DND-41 (cell line): Measurements from ENCODE around the gene HDAC10.

Experiments used
- ATAC-seq: fragments of 200-7000 bp; cut with Tn5 transposase; 3 replicates; pipeline ENCODE4 v1.9.1; 2021; ENCODE audit warnings: low read depth; ENCODE audit not compliant: insufficient read depth
- DNase-seq: peaks from one replicate; pipeline ENCODE4 v3.0.0-alpha.2; 2020
- H2AFZ ChIP-seq: 2 replicates; pipeline ENCODE4 v1.6.0; 2012; ENCODE audit warnings: low read depth, low read length
- H3K27ac ChIP-seq: 2 replicates; pipeline ENCODE4 v1.5.1; 2012; ENCODE audit warnings: low read length, inconsistent platforms
- H3K27me3 ChIP-seq: fragments of 200-600 bp; sonication (generic); 2 replicates; pipeline ENCODE4 v1.6.0; 2012; ENCODE audit warnings: low read length, mild to moderate bottlenecking, inconsistent platforms; ENCODE audit not compliant: insufficient read depth, poor library complexity
- H3K36me3 ChIP-seq: 2 replicates; pipeline ENCODE4 v1.5.1; 2012; ENCODE audit warnings: low read length, inconsistent platforms; ENCODE audit not compliant: insufficient read depth
- H3K4me1 ChIP-seq: 2 replicates; pipeline ENCODE4 v1.5.1; 2012; ENCODE audit warnings: mild to moderate bottlenecking, low read length; ENCODE audit not compliant: insufficient read depth
- H3K4me2 ChIP-seq: 2 replicates; pipeline ENCODE4 v1.6.0; 2012; ENCODE audit warnings: mild to moderate bottlenecking, moderate library complexity, low read length, inconsistent platforms; ENCODE audit not compliant: insufficient read depth
- H3K4me3 ChIP-seq, 2 experiments: fragments of 200-600 bp in 1 of 2; shearing (Covaris generic) in 1 of 2; 2 replicates each; pipeline ENCODE4 v1.5.1; 2012 to 2016; ENCODE audit warnings: inconsistent platforms in 2 of 2, low read length in 2 of 2, mild to moderate bottlenecking in 2 of 2, low read depth in 1 of 2, moderate library complexity in 1 of 2
- H3K79me2 ChIP-seq: 2 replicates; pipeline ENCODE4 v1.6.0; 2012; ENCODE audit warnings: low read length, inconsistent platforms; ENCODE audit not compliant: insufficient read depth
- H3K9ac ChIP-seq: 2 replicates; pipeline ENCODE4 v1.6.0; 2012; ENCODE audit warnings: low read depth, mild to moderate bottlenecking, inconsistent platforms, low read length, moderate library complexity
- H3K9me3 ChIP-seq: 2 replicates; pipeline ENCODE4 v1.5.1; 2012; ENCODE audit warnings: low read length, moderate library complexity, mild to moderate bottlenecking, inconsistent platforms; ENCODE audit not compliant: insufficient read depth, severe bottlenecking
- H4K20me1 ChIP-seq: 2 replicates; pipeline ENCODE4 v1.6.0; 2012; ENCODE audit warnings: low read length; ENCODE audit not compliant: insufficient read depth
- CTCF ChIP-seq: IDR thresholded peaks from 2 replicates; pipeline ENCODE4 v1.5.1; 2012; ENCODE audit warnings: borderline replicate concordance, low read length, moderate library complexity, mild to moderate bottlenecking; ENCODE audit not compliant: poor library complexity, severe bottlenecking; ENCODE audit errors: extremely low read depth
- EZH2 ChIP-seq: IDR thresholded peaks from 3 replicates; pipeline ENCODE4 v1.6.1; 2012; ENCODE audit warnings: borderline replicate concordance, low read depth, mild to moderate bottlenecking, moderate library complexity, low read length, inconsistent platforms; ENCODE audit not compliant: severe bottlenecking

The HDAC10 gene

GRCh38 chr22:50199251-50199721 is 51.8 kb downstream of the HDAC10 start:
- Histone ChIP-seq H3K4me2 (peak overlapping the region; percentile 98), H3K27ac (peak overlapping the region; percentile 68; the same call in 1 of the 2 replicates), H4K20me1 (peaks cover 50% of the 10 kb centered on the region)

DNA sequence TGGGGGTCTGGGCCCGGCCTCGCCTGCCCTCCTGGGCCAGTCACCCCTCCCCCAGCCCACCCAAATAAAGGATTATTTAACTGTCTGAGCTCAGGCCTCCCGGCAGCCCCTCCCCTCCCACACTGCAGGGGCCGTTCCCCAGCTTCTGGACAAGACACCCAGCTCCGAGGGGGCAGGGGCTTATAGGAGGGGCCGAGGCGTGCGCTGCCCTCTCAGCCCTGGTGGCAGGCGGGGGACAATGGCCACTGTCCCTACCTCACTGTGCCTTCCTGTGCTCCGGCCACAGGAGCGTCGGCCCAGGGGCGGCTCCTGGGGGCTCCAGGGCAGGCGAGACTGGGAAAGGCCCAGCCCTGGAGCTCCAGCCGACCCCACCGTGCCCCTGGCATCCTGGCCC is 52.4 kb downstream of the HDAC10 start:
- H3K27ac ChIP-seq, result no peak overlapping the region
- no peak overlapping the region for H2AFZ ChIP-seq
- peaks cover 57% of the 10 kb centered on the region for H4K20me1 ChIP-seq
- H3K9me3 ChIP-seq, result no peaks in the 10 kb centered on the region
- TF ChIP-seq CTCF (no peak), EZH2 (no peak)
- H3K36me3 ChIP-seq, result peaks cover 58% of the 10 kb centered on the region
- H3K4me3 ChIP-seq, result no peak overlapping the region
- no peak overlapping the region for H3K9ac ChIP-seq
- H3K27me3 ChIP-seq, result no peaks in the 10 kb centered on the region
- no peak overlapping the region for H3K4me2 ChIP-seq
- peaks cover 34% of the 10 kb centered on the region for H3K4me1 ChIP-seq
- peaks cover 45% of the 10 kb centered on the region for H3K79me2 ChIP-seq
- ATAC-seq (no peak), DNase-seq (no peak)

More at GRCh38 chr22:50199251-50199721, 51.8 kb downstream of the HDAC10 start:
- TF ChIP-seq CTCF (no peak), EZH2 (no peak)
- Histone ChIP-seq H3K27me3 (no peaks in the 10 kb centered on the region), H3K9me3 (no peaks in the 10 kb centered on the region), H3K9ac (peak overlapping the region; percentile 90; the same call in 1 of the 2 replicates), H3K4me1 (peaks cover 34% of the 10 kb centered on the region), H3K36me3 (peaks cover 56% of the 10 kb centered on the region), H2AFZ (no peak overlapping the region), H3K79me2 (peaks cover 42% of the 10 kb centered on the region), H3K4me3 (peak overlapping the region in 1 of 2 experiments; percentile 71; a peak in 1 of 4 replicates)
- DNase-seq, result no peak
- ATAC-seq, result no peak

- TF ChIP-seq CTCF (no peak), EZH2 (no peak)
- ATAC-seq (no peak), DNase-seq (no peak)
- H3K36me3 ChIP-seq, result peaks cover 58% of the 10 kb centered on the region
- no peak overlapping the region for H3K9ac ChIP-seq
- peaks cover 45% of the 10 kb centered on the region for H3K79me2 ChIP-seq
- no peak overlapping the region for H3K27ac ChIP-seq
- no peaks in the 10 kb centered on the region for H3K9me3 ChIP-seq
- H2AFZ ChIP-seq, result no peak overlapping the region
- H4K20me1 ChIP-seq, result peaks cover 60% of the 10 kb centered on the region
- no peak overlapping the region for H3K4me2 ChIP-seq
- H3K27me3 ChIP-seq, result no peaks in the 10 kb centered on the region
- no peak overlapping the region for H3K4me3 ChIP-seq
- peaks cover 29% of the 10 kb centered on the region for H3K4me1 ChIP-seq
Measured at GRCh38 chr22:50197856-50198623, 53.0 kb downstream of the HDAC10 start.
